Right lobe of liver (tissue), 6 donors: Measurements from ENCODE around the gene ENTPD2. TPM values are rescaled to one million over a fixed set of nuclear protein-coding genes. Genes with fewer than 3 reads are reported as not detected.

Source experiments
- ATAC-seq, 4 donors: fragments of 200-7000 bp; cut with Tn5 transposase; one replicate each; pipeline ENCODE4 v1.9.1; 2020; ENCODE audit warnings: mild to moderate bottlenecking in 4 of 4, moderate library complexity in 4 of 4
- DNase-seq, 3 donors: peaks; one replicate each; pipeline ENCODE4 v3.0.0-alpha.2; 2020
- H3K27ac ChIP-seq, 3 donors: fragments of 200-600 bp; one replicate each; pipeline ENCODE4 v1.8.0; 2022
- H3K27me3 ChIP-seq, 2 donors: fragments of 200-600 bp; one replicate each; pipeline ENCODE4 v1.8.0; 2022
- H3K36me3 ChIP-seq, 4 donors: fragments of 200-600 bp; sonication (generic) in 1 of 4; one replicate each; pipeline versions ENCODE4 v1.5.1 to v1.8.0; 2017 to 2022; ENCODE audit warnings: control low read depth in 1 of 4
- H3K4me1 ChIP-seq, 4 donors: fragments of 200-600 bp; sonication (generic) in 1 of 4; one replicate each; pipeline versions ENCODE4 v1.5.1 to v1.8.0; 2017 to 2022; ENCODE audit warnings: control low read depth in 1 of 4
- H3K4me3 ChIP-seq, 3 donors: fragments of 200-600 bp; one replicate each; pipeline ENCODE4 v1.8.0; 2022
- H3K9me3 ChIP-seq, 4 donors: fragments of 200-600 bp; sonication (generic) in 1 of 4; one replicate each; pipeline versions ENCODE4 v1.5.1 to v1.8.0; 2017 to 2022; ENCODE audit warnings: control low read depth in 1 of 4
- CTCF ChIP-seq, 4 donors: fragments of 200-600 bp in 3 of 4; fragments of 450-650 bp in 1 of 4; IDR thresholded peaks; one replicate each; pipeline versions ENCODE4 v1.5.1 to v1.8.0; 2016 to 2022; ENCODE audit warnings: antibody characterized with exemption in 4 of 4, mild to moderate bottlenecking in 2 of 4
- POLR2A ChIP-seq: fragments of 450-650 bp; IDR thresholded peaks from one replicate; pipeline ENCODE4 v1.6.1; 2017; ENCODE audit warnings: antibody characterized with exemption, mild to moderate bottlenecking
- WGBS: methylation state at CpG from one replicate; pipeline ENCODE4 v1.1.6; 2018; ENCODE audit warnings: low coverage, low lambda C conversion rate; ENCODE audit not compliant: insufficient coverage; ENCODE audit errors: missing lambda C conversion rate; 5-methylcytosine and 5-hydroxymethylcytosine counted together
- intact Hi-C, 2 donors: fragments of 100-400 bp; cut with DNase I; formaldehyde crosslinking; loops; one replicate each; pipeline versions ENCODE4 v1.11.2 to v1.14.1; 2022
- total RNA-seq, 6 experiments: library from RNA; depleted of rRNA in 2 of 6; stranded (reverse); fragments of >200 nt in 2 of 6; fragmentation: NEBNext Ultra II Directional in 3 of 6; extraction: Animal tissue kit (Norgen Biotek cat#: 25700) in 3 of 6; gene quantifications; one replicate each; pipeline versions ENCODE4 v1.1.0 to v1.2.4, GENCODE V29; 2016 to 2023
- donor health status: DM: no; HTN: yes; CAD: no.
- donor health status: DM: no; HTN: no; CAD: no.
- donor health status: DM: no; HTN: no; CAD: no.
- donor health status: DM: no; HTN: yes; CAD: no.
- donor health status: DM: no; HTN: yes; CAD: no.

ENTPD2 gene
- total RNA-seq, 6 experiments from 2014 or later: 0.50 to 2.1 (median 0.80) TPM

- TF ChIP-seq POLR2A (no peak), CTCF (IDR thresholded peaks at IDR 0.05) (no peak)
- no peak overlapping the region for H3K27ac ChIP-seq
- DNase-seq (peak in 1 of 3 donors; percentile 51), ATAC-seq (no peak)
- intact Hi-C loops: no loop called here
- WGBS: no CpG with 5 or more reads among the region's 17 CpGs
- H3K9me3 ChIP-seq: no peaks in the 10 kb centered on the region
- no peaks in the 10 kb centered on the region for H3K36me3 ChIP-seq
- peaks cover 0 to 14% of the 10 kb centered on the region in 2 donors for H3K27me3 ChIP-seq
- H3K4me3 ChIP-seq: no peak overlapping the region
- H3K4me1 ChIP-seq: peaks cover 0 to 3% (median 0%) of the 10 kb centered on the region in 4 donors
Observed at GRCh38 chr9:137068539-137069507, 15.0 kb upstream of the ENTPD2 start.

GRCh38 chr9:137067860-137068538 lies 14.1 kb upstream of the ENTPD2 start:
- WGBS: 10% methylated on average over 4 of the region's 12 CpGs
- peak; percentile 79 to 86 (median 85) for DNase-seq
- no peak overlapping the region for H3K27ac ChIP-seq

GRCh38 chr9:137066096-137066861 lies 12.4 kb upstream of the ENTPD2 start:
- DNase-seq (no peak), ATAC-seq (no peak)
- Histone ChIP-seq H3K9me3 (no peaks in the 10 kb centered on the region), H3K4me3 (no peak overlapping the region), H3K36me3 (no peaks in the 10 kb centered on the region), H3K4me1 (peaks cover 0 to 3% (median 0%) of the 10 kb centered on the region in 4 donors), H3K27me3 (peaks cover 0 to 14% of the 10 kb centered on the region in 2 donors), H3K27ac (no peak overlapping the region)
- 45% methylated on average over 8 of the region's 26 CpGs for WGBS
- TF ChIP-seq CTCF (IDR thresholded peaks at IDR 0.05) (no peak), POLR2A (no peak)
- intact Hi-C loops: no loop called here

More at GRCh38 chr9:137067860-137068538, 14.1 kb upstream of the ENTPD2 start:
- H3K36me3 ChIP-seq: no peaks in the 10 kb centered on the region
- intact Hi-C loops: no loop called here
- TF ChIP-seq POLR2A (no peak), CTCF (IDR thresholded peaks at IDR 0.05) (peak; percentile 76 to 81 (median 78))
- peaks cover 0 to 14% of the 10 kb centered on the region in 2 donors for H3K27me3 ChIP-seq
- H3K4me3 ChIP-seq: no peak overlapping the region
- peaks cover 0 to 3% (median 0%) of the 10 kb centered on the region in 4 donors for H3K4me1 ChIP-seq
- no peaks in the 10 kb centered on the region for H3K9me3 ChIP-seq
- peak; percentile 75 to 80 (median 78) for ATAC-seq

- no peak for TF ChIP-seq CTCF (IDR thresholded peaks at IDR 0.05)
- no peak for TF ChIP-seq POLR2A
- no peak overlapping the region for H3K4me3 ChIP-seq
- H3K27me3 ChIP-seq: peaks cover 0 to 14% of the 10 kb centered on the region in 2 donors
- no peaks in the 10 kb centered on the region for H3K36me3 ChIP-seq
- no peak overlapping the region for H3K27ac ChIP-seq
- WGBS: 35% methylated on average over 8 of the region's 23 CpGs
- H3K4me1 ChIP-seq: no peaks in the 10 kb centered on the region
- intact Hi-C loops: no loop called here
- DNase-seq (no peak), ATAC-seq (no peak)
- H3K9me3 ChIP-seq: no peaks in the 10 kb centered on the region
Observed at GRCh38 chr9:137065336-137065967, 11.6 kb upstream of the ENTPD2 start.
